ENCODE measurements around the gene ITGAE.
A peak's percentile ranks its signal among the peaks of the same experiment; 100 is the strongest.
"Not testable (repeated sequence)": the region's sequence is repeated elsewhere in the genome, so short reads cannot be mapped to it uniquely, and the experiment has no call there.

The ITGAE gene

DNA sequence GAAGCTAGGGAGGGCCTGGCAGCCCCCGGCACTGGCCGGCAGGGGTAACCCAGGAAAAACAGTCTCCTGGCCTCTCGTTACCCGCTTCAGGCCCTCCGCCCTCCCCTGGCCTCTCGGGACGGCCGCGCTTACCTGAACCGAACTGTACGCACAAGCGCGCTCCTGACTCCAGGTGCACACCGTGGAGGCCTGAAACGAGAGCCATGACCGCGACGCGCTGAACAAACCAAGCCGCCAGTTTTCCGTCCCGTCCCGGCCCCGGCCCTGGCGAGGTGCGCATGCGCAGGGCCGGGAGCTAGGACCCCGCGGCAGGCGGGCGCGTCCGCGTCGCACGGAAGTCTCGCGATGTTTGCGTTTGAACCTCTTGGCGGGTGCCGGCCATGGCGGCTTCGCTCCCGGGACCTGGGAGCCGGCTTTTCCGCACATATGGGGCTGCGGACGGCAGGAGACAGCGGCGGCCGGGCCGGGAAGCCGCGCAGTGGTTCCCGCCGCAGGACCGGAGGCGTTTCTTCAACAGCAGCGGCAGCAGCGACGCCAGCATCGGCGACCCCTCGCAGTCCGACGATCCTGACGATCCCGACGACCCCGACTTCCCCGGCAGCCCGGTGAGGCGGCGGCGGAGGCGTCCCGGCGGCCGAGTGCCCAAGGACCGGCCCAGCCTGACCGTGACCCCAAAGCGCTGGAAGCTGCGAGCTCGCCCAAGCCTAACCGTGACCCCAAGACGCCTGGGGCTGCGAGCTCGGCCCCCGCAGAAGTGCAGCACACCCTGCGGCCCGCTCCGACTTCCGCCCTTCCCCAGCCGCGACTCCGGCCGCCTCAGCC, 77.2 kb downstream of the ITGAE start, which contains the start of gene HASPIN:
Gene HASPIN, plus strand, starts transcription at position 348 of the 822 bp plus-strand sequence. Its CDS starts 33 bp downstream, at position 381.
- DNase-seq, result peak; percentile 97 to 100 (median 98)

DNA sequence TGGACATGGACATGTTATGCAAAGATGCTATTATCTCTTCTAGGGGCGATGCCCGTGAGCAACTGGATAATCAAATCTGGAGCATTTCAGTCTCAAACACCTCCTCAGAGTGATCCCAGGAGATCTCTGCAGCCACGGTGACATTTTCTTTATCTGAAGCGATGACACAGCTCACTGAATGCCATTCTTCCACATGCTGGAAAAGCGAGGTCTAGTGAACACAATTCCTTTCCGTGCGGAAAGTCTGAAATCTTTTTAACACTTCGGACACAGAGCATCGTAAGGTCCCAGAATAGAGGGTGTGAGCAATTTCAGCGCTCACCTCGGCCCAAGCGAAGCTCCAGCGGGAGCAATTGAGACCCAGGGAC, 77.8 kb downstream of the ITGAE start:
- DNase-seq, result peak in 1 of 4 experiments; percentile 8

DNA sequence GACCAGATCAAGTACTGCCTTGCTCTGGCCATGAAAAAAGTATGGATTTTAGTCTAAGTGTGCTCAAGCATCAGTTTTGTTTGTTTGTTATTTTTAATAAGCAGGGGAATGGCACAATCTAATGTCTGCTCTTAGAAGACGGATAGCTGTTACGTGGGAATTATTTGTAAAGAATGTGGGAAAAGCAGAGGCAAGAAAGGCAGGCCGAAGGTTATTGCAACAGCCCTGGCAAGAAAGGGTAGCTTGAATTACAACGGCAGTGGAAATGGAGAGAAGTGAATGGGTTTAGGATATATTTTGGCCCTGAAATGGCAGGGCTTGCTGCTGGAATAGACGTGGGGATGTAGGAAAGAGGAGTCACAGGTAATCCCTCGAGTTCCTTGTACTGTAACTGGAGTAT, 78.3 kb downstream of the ITGAE start:
- DNase-seq, result peak in 1 of 4 experiments; percentile 8

DNA sequence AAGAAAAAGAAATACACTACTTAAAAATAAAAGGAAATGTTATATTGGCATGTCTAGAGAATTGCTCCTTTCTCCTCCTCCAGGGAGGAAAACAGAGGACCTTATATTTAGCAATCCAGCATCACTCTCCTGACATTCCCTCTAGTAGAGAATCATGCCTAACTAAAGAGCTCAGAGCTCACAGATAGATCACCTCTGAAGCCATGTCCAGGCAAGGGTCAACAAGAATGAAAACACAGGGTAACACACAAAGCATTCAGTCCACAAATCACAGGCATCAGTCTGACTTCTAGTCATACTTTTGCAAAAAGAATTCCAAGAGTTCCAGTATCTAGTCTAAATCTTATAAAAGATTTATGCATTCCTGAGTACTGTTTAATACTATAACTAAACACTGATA, 81.7 kb downstream of the ITGAE start:
- no peak for DNase-seq

DNA sequence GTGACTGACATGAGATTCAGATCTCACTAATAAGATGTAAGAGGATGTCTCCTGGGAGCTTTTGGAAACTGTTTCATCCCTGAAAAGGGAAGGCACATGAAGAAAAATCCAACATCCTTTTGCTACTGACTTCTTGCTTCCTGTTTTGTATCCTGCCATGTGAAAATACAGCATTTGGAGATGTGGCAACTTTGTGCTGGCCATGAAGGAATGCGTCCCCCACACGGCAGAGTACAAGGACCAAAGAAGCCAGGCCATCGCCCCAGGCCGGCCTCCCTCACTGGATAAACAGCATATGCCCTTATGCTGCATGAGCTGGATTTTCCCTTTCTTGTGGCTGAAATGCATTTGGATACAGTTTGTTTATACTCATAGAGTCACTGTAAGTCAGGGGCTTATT, 82.8 kb downstream of the ITGAE start:
- peak; percentile 22 to 61 (median 56) for DNase-seq

DNA sequence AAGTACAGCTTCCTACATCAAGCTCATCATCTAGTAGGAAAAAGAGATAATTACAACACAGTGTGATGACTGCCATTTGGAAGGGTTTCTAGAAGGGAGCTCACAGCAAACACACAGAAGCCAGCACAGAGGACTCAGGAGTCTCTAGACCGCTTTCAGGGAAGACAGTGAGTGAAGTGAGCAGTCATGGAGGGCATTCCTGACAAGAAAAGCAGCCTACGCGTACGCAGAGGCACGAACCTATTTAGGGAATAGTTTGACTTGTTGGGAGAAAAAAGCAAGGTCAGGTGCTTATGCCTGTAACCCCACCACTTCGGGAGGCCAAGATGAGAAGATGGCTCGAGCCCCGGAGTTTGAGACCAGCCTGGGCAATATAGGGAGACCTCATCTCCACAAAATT, 85.7 kb downstream of the ITGAE start:
- no peak for DNase-seq

DNA sequence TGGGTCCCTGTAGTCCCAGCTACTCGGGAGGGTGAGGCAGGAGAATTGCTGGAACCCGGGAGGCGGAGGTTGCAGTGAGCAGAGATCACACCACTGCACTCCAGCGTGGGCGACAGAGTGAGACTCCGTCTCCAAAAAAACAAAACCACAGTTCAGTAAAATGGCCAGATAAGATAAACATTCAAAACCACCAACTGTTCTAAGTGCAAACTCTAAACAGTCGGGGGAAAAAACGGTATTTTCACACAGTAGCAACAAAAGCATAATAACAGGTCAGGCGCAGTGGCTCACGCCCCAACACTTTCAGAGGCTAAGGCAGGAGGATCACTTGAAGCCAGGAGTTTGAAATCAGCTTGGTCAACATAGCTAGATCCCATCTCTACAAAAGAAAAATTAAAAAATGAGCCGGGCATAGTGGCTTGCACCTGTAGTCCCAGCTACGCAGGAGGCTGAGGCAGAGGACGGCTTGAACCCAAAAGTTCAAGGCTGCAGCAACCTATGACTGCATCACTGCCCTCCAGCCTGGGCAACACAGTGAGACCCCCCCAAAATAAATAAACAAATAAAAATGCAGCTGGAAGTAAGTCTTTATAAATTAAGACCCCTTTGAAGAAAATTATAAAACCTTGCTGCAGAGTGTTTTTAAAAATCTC, 88.1 kb downstream of the ITGAE start:
- no peak for DNase-seq

DNA sequence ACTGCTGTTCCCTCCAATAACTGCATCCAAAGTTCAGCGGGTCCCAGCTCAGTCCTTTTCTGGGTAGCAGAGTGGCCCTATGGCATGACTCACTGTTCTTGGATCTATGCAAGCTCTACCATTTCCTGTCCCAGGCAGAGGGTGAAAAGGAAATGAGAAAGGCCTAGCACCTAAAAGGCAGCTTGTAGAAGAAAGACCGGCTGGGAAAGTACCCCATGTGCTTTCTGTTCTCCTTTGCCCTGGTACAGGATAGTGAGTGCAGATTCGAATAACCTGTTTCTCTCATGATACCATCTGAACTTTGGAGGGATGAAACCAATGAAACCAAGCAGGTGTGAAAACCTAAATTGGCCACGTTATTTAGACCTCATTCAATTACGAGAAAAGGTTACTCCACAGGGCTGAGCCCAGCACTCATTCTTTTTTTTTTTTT, 90.0 kb downstream of the ITGAE start:
- DNase-seq, result peak; percentile 69 to 87 (median 82)

DNA sequence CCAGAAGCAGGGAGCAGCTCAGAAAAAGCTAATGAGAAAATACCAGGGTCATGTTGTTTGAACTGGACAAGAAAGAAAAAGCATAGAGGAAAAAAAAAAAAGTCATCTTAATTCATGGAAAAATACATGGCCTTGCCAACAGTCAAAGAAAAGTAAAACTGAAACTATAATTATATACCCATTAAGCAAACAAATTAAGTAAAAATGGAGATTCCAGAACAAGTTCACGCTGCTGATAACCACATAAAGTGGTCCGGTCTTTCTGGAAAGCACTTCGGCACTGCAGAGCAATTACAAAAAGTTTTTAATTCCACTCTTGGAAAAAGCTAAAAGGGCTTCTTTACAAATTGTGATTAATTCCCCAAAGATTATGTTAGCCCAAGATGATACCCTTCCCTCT, 92.6 kb downstream of the ITGAE start:
- DNase-seq, result no peak

DNA sequence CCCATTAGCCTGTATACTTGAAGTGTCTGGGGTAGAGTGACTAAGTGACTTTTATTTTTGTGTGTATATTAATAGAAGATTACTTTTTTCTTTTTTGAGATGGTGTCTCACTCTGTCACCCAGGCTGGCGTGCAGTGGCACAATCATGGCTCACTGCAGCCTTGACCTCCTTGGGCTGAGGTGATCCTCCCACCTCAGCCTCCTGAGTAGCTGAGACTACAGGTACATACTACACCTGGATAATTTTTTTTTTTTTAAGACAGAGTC, 95.3 kb downstream of the ITGAE start:
- DNase-seq, result not testable (repeated sequence)

DNA sequence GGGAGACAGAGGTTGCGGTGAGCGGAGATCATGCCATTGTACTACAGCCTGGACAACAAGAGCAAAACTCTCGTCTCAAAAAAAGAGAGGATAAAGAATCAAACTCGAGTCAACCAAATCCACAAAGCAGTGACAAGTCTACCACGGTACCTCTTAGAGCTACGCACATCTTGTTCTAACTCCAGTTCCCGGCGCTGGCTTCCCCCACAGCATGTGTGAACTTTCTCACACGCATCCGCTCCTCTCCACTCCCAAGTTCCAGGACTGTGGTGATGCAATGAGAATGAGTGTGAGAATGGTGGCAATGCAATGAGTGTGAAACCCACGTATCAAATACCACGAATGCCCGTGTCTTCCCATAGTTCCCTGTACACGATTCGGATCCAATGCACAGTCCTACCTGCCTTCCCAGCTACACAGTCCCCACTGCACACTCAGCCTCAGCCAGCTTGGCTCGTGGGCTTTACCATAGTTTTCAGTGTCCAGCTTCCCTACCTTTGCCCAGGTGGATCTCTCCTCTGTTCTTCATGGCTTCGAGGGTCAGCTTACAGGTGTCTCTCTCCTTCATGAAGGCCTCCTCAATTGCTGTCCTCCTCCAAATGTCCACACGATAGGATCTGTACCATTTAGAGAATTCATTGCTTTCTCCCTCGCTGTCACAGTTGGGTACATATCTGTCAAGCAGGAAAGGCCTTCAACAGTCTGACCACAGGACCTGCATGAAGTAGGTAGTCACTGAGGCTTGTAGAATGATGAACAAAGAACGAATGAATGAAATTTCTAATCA, 95.9 kb downstream of the ITGAE start:
- DNase-seq, result no peak

DNA sequence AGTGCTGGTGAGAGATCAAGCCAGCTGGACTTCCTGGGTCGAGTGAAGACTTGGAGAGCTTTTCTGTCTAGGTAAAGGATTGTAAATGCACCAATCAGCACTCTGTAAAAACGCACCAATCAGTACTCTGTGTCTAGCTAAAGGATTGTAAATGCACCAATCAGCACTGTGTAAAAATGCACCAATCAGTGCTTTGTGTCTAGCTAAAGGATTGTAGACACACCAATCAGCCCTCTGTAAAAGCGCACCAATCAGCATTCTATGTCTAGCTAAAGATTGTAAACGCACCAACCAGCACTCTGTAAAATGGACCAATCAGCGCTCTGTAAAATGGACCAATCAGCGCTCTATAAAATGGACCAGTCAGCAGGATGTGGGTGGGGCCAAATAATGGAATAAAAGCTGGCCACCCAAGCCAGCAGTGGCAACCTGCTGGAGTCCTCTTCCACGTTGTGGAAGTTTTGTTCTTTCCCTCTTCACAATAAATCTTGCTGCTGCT, 98.9 kb downstream of the ITGAE start:
- DNase-seq, result not testable (repeated sequence)

DNA sequence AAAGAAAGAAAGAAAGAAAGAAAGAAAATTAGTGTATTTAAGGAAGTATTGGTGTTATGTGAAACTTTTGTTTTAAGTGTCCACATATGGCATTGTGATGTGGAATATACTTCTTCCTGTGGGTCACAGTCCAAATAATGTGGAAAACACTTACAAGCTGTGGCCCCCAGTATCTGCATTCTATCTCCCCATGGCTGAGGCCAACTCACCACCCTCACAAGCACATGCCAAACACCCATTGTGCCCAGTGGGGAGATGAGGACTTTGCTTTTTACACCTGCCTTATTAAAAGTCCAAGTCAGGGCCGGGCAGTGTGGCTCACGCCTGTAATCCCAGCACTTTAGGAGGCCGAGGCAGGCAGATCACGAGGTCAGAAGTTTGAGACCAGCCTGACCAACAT, 101.0 kb downstream of the ITGAE start:
- no peak for DNase-seq

DNA sequence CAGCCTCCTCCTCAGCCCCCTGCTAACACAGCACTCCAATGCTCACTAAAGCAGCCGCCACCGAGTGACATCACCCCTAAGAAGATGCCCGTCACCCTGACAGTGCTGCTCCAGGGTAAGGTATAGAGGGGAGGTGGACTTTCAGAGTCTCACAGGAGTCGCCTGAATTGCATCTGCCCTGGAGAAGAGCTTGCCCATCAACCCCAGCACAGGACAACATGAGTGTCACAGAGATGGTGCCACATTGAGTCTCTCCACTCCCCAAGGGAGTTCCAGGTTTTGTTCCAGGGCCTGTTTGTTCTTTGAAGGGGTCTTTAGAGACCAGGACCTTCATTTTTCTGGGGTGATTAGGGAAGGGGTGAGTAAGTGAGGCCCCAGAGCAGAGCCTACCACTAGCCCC, 102.8 kb downstream of the ITGAE start:
- DNase-seq, result no peak

DNA sequence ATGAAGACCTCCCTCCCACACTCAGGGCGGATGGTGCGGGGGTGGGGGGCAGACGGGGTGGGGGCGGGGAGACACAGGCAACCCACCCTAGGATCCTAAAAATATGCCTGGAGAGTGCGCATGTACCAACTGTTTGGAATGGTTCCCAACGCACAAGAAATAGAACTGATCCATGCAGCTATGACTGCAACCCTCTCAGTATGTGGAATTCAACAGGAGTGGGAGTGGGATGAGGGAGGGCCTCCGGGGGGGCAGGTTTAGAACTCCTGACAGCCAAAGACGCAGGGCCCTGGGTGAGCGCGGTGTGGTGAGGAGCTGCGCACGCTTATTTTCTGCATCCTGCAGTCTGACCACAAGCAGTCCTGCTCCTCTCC, 103.9 kb downstream of the ITGAE start:
- no peak for DNase-seq

DNA sequence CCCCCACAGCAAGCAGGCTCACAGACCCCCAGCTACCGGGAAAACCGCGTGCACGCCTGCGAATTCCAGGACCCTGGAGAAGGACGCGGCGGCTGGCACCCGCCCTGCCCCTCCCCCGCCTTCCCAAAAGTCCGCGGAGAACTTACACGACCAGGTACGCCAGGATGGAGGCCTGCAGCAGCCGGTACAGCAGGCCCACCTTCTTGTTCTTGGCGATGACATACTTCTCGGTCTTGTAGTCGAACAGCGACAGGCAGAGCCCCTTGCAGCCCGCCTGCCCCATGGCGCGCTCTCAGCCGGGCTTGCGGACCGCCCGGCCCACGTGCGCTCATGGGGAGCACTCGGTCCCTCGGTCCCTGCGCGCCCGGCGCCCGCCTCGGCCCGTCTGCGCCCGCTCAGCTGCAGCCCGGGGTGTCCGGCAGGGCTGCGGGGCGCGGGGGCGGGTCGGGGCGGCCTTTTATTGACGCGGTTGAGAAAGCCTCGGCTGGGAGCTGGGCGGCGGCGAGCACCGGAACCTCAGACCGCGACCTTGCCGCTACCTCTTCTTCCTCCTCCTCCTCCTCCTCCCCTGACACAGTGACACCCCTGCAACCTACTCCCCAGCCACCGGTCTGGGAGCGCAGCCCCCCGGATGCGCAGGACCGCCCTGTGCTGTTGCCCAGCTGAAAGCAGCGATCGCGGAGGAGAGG, 105.1 kb downstream of the ITGAE start, which contains the start of gene P2RX5:
Gene P2RX5, minus strand, starts transcription at position 433 of the 689 bp plus-strand sequence. Its CDS starts 150 bp downstream, at position 283.
- peak; percentile 31 to 77 (median 52) for DNase-seq

DNA sequence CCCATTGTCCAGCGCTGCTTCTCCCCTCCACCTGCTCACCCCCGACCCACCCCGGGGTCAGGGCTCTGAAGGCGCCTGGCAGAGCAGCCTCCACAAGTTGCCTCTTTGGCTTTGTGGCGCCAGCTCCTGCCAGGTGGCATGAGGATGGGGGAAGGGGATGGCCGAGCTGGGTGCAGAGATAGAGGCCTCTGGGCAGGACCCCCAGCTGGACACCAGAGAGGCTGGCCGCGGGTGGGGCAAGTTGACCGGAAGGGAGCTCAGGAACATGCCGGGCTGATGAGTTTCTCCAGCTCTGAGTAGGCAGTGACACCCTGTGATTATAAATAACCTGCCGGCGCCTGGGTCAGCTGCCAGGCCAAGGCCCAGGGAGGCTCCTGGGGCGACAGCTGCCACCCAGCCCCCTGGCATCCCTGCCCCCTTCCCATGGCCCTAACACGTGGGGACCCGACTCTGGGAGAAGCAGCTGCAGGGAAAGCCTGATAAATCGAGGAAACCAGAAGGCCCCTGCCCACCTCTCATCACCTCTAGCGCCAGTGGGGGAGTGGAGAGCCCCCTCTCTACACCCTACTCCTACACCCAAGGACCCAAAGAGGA, 105.8 kb downstream of the ITGAE start:
- DNase-seq, result no peak

DNA sequence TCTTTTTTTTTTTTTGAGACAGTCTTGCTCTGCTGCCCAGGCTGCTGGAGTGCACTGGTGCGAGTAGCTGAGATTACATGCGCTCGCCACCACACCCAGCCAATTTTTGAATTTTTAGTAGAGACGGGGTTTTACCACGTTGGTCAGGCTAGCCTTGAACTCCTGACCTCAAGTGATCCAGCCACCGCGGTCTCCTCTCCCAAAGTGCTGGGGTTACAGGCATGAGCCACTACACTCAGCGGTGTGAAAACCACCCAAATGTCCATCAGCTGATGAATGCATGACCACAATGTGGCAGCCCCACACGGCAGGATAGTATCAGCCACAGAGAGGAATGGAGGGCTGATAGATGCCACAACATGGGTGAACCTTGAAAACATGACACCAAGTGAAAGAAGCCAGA, 107.2 kb downstream of the ITGAE start:
- DNase-seq, result no peak

DNA sequence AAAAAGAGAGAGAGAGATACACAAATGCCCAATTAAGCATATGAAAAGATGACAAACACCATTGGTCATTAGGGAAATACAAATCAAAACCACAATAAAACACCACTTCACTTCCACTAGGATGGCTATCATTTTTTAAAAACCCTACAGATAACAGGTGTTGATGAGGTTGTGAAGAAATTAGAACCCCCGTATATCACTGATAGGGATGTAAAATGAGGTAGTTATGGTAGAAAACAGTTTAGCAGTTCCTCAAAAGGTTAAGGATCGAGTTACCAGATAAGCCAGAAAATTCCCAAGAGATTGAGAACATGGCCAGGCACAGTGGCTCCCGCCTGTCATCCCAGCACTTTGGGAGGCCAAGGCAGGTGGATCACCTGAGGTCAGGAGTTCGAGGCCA, 107.8 kb downstream of the ITGAE start:
- no peak for DNase-seq

DNA sequence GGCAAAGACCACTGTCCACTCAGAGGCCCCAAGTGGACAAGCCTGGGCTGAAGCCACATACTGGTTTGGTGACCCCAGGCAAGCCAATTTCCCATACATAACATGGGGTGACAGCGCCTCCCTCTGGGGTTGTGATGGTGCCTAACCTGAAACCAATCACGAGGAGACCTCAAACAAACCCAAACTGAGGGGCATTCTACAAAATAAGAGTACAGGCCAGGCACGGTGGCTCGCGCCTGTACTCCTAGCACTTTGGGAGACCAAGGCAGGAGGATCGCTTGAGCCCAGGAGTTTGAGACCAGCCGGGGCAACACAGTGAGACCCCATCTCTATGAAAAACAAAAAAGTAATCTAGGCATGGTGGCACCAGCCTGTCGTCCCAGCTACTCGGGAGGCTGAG, 108.6 kb downstream of the ITGAE start:
- no peak for DNase-seq

DNA sequence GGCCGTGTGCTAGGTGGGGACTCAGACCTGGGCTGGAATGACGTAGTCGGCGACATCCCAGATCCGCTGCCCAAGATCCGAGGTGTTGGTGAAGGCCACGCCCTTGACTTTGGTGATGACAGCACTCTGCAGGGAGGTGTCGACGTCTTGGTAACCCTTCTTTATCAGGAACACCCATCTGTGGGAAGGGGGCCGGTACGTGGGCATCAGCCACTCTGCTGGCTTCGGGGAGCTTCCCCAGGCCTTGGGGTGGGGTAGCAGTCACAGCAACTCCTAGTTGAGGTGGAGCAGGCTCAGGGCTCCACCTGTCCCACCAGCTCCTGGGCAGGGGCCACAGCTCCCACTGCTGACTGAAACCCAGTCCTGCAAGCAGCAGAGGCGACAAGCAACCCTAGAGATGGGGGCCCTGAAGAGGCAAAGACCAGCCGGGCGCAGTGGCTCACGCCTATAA, 109.3 kb downstream of the ITGAE start:
- no peak for DNase-seq

DNA sequence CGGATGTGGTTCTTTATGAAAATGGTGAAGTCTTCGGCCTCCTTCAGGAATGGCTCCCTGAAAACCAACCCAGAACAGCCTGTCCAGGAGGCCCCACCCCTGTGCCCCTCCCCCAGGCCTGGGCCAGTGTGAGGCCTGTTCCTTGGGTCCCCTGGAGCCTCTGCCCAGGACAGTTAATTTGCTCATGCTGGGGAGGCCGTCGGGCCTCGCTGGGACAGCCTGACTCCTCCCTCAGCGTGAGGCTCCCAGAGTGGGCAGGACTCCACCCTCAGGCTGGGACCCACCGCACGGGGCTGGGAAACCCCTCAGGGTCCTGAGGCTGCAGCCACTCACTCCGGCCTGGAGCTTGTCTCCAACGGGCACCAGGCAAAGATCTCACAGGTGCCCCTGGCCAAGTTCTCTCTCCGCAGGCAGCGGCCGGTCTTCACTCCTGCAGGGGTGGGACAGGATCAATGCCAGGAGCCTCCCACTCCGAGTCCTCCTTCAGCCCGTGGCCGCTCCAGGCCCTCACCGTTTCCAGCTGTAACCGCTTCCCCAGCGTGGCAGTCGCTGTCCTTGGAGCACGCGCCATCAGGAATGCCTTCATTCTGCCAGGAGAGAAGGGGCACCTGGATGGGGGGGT, 110.8 kb downstream of the ITGAE start:
- no peak for DNase-seq
